ENCODE results near the gene EOLA2. TPM values are rescaled to one million over a fixed set of nuclear protein-coding genes. Genes with fewer than 3 reads are reported as not detected.

EOLA2 gene
- total RNA-seq, result 22.8 TPM

DNA sequence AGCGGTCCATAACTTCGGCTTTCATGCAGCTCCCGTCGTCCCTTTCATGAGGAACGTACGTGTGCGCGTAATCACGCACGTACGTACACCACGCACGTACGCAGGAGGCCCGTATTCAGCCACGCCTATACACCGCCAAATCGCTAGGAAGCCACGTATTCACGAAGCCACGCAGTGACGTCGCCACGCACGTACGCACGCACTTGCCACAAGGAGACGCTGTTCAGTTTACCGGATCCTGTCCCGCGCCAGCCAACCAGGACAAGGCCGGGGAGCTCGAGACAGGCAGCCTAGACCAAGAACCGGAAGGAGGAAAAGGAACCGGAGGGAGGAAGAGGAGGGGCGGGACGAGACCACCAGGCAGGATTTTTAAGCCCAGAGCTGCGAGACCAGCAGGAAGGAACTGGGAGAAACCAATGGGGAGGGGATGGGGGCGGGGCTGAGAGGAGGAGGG lies at the start of gene EOLA2:
Gene EOLA2 (minus strand): TSS at position 65 of the 454 bp plus-strand sequence. CDS start 4,617 bp downstream, outside the sequence.
- peaks cover 3 to 5% of the 10 kb centered on the region in 2 donors for H3K36me3 ChIP-seq
- peak within 1 kb of the TSS; percentile 52 to 77 for H3K4me3 ChIP-seq
- H3K27me3 ChIP-seq, result no peaks in the 10 kb centered on the region
- peaks cover 0 to 4% of the 10 kb centered on the region in 2 donors for H3K4me1 ChIP-seq
- no peaks in the 10 kb centered on the region for H3K9me3 ChIP-seq
- TF ChIP-seq, protein P1, sequence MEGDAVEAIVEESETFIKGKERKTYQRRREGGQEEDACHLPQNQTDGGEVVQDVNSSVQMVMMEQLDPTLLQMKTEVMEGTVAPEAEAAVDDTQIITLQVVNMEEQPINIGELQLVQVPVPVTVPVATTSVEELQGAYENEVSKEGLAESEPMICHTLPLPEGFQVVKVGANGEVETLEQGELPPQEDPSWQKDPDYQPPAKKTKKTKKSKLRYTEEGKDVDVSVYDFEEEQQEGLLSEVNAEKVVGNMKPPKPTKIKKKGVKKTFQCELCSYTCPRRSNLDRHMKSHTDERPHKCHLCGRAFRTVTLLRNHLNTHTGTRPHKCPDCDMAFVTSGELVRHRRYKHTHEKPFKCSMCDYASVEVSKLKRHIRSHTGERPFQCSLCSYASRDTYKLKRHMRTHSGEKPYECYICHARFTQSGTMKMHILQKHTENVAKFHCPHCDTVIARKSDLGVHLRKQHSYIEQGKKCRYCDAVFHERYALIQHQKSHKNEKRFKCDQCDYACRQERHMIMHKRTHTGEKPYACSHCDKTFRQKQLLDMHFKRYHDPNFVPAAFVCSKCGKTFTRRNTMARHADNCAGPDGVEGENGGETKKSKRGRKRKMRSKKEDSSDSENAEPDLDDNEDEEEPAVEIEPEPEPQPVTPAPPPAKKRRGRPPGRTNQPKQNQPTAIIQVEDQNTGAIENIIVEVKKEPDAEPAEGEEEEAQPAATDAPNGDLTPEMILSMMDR (IDR thresholded peaks at IDR 0.05), result peak; percentile 36 to 56 (median 54)
- DNase-seq (ENCODE audit: low spot score in 2 of 2), result peak; percentile 91 to 97
- intact Hi-C loops (cut with DNase I), result loop anchor here (10.0 kb wide), 2 partner anchors 956 to 1456 kb away; partner anchors contain the start of genes CD99L2 and VMA21
- peak within 1 kb of the TSS; percentile 91 to 96 for H3K27ac ChIP-seq

DNA sequence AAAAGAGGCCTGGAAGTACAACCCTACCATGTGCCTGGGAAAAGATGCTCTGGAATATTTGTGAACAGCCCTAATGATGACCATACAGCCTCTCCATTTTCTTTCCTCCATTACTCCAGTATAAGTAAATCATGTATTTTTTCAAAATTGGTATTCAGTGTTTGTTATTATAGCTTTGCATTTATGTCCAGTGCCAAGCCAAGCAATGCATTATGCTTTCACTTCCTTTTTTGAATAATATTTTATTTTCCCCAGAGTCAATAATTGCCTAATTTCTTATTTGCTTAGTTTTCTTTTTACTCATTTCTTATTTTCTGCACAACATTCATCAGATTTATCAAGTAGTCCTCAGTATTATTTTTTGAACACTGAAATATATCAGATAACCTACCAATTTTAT lies 49.3 kb upstream of the EOLA2 start:
- no peaks in the 10 kb centered on the region for H3K36me3 ChIP-seq
- no peak overlapping the region for H3K27ac ChIP-seq
- H3K4me3 ChIP-seq, result no peak overlapping the region
- H3K27me3 ChIP-seq, result no peaks in the 10 kb centered on the region
- TF ChIP-seq, protein P1 (IDR thresholded peaks at IDR 0.05), result no peak
- intact Hi-C loops (cut with DNase I), result no loop called here
- no peaks in the 10 kb centered on the region for H3K9me3 ChIP-seq
- no peak for DNase-seq (ENCODE audit: low spot score in 2 of 2)
- H3K4me1 ChIP-seq, result no peaks in the 10 kb centered on the region

DNA sequence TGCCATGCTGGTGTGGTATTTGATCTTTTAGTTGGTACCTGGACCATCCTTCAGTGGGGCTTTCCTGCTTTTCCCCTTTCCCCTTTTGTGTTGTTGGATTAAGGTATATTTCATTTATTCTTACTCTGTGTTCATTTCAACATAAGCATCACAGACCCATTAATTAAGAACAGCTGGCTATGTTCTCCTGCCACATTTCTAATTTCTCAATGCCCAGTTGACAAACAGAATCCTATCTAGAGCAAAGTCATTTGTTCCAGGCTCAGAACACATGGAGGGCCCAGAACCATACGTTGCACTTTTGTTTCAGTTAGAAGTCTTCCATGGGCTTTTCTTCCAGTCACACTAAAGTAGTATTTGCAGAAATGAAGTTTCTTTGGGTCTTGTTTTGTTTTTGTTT lies 46.1 kb upstream of the EOLA2 start:
- DNase-seq (ENCODE audit: low spot score in 2 of 2), result no peak
- TF ChIP-seq, protein P1 (IDR thresholded peaks at IDR 0.05), result no peak
- no peaks in the 10 kb centered on the region for H3K36me3 ChIP-seq
- intact Hi-C loops (cut with DNase I), result no loop called here
- no peak overlapping the region for H3K27ac ChIP-seq
- H3K4me3 ChIP-seq, result no peak overlapping the region
- no peaks in the 10 kb centered on the region for H3K4me1 ChIP-seq
- H3K9me3 ChIP-seq, result no peaks in the 10 kb centered on the region
- no peaks in the 10 kb centered on the region for H3K27me3 ChIP-seq

DNA sequence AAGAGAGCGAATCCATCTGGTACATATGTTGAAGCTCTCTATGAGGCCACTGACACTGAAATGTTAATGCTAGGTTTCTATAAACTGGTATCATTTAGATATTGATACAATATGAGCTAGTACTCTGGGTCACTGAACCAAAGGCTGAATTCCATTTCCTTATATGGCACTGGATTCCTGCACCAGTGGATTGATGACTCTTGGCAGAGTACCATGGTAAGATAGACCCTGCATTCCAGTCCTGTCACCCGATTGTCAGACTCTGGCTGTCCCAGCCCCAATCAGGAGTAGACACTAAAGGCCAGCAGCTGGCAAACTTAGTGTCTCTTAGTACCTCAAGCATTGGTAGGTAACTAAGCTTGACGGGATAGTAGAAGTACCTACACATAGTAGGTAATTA lies 44.0 kb upstream of the EOLA2 start:
- DNase-seq (ENCODE audit: low spot score in 2 of 2), result no peak
- no peaks in the 10 kb centered on the region for H3K27me3 ChIP-seq
- intact Hi-C loops (cut with DNase I), result no loop called here
- H3K9me3 ChIP-seq, result no peaks in the 10 kb centered on the region
- TF ChIP-seq, protein P1 (IDR thresholded peaks at IDR 0.05), result no peak
- no peak overlapping the region for H3K27ac ChIP-seq
- no peaks in the 10 kb centered on the region for H3K4me1 ChIP-seq
- H3K36me3 ChIP-seq, result no peaks in the 10 kb centered on the region
- H3K4me3 ChIP-seq, result no peak overlapping the region

DNA sequence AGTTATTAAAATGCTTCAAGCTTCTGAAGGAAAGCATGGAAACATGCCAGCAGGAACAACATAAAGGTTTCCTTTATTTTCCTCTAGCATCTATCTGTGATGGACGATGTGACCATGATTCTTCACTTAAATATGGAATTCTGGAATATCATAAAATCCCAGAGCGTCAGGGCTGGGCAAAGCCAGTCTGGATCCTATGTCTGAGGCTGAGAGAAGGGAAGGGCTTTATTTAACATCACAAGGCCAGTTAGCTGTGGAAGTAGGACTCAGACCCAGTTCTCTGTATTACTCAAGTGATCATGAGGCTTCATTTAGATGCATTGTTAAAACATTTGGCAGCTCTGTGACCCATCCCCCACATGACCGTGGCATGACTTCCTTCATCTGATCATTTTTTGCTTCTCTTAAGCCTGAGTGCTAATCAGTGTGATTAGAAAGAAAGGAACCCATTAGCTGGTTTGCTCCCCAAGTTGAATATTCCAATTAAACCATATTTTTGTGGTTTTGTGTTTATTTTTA lies 40.9 kb upstream of the EOLA2 start:
- H3K9me3 ChIP-seq, result no peaks in the 10 kb centered on the region
- H3K4me3 ChIP-seq, result no peak overlapping the region
- H3K36me3 ChIP-seq, result no peaks in the 10 kb centered on the region
- TF ChIP-seq, protein P1 (IDR thresholded peaks at IDR 0.05), result no peak
- no peaks in the 10 kb centered on the region for H3K27me3 ChIP-seq
- intact Hi-C loops (cut with DNase I), result no loop called here
- no peak for DNase-seq (ENCODE audit: low spot score in 2 of 2)
- H3K4me1 ChIP-seq, result no peaks in the 10 kb centered on the region
- no peak overlapping the region for H3K27ac ChIP-seq

Data from ascending aorta (tissue), 2 donors.